Hindlimb muscle (tissue), 1 donor: ENCODE results near the gene ARHGEF40. TPM values are rescaled to one million over a fixed set of nuclear protein-coding genes. Genes with fewer than 3 reads are reported as not detected.

Source experiments
- DNase-seq: peaks from one replicate; pipeline ENCODE4 v3.0.0-alpha.2; 2013
- polyA plus RNA-seq: library from polyadenylated mRNA; unstranded; fragments of 120-200 nt; gene quantifications from one replicate; pipeline ENCODE4 v1.2.1, GENCODE V29; 2013; ENCODE audit not compliant: insufficient read length

ARHGEF40 gene
- polyA plus RNA-seq, 1 donor: 65.6 TPM

- DNase-seq: no peak
Measured at GRCh38 chr14:21084396-21084795, 14.3 kb downstream of the ARHGEF40 start.

GRCh38 chr14:21084998-21085853 lies 15.1 kb downstream of the ARHGEF40 start:
- no peak for DNase-seq

DNA sequence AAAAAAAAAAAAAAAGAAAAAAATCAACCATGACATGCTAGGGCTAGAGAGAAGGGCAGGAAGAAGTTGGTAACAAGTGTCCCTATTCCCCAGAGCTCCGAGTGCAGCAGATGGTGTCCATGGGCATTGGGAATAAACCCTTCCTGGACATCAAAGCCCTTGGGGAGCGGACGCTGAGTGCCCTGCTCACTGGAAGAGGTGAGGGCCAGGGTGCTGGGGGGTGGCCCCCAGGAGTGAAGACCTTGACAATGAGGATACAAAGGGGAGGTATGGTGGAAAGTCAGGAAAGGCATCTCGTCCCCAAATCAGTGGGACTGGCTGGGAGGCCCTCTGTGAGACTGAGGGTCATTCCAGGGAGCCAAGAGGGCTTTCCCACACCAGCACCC lies 16.8 kb downstream of the ARHGEF40 start:
- DNase-seq: no peak

GRCh38 chr14:21087294-21088091 lies 17.4 kb downstream of the ARHGEF40 start:
- peak; percentile 56 for DNase-seq

GRCh38 chr14:21088687-21089086 lies 18.6 kb downstream of the ARHGEF40 start:
- DNase-seq: no peak

DNA sequence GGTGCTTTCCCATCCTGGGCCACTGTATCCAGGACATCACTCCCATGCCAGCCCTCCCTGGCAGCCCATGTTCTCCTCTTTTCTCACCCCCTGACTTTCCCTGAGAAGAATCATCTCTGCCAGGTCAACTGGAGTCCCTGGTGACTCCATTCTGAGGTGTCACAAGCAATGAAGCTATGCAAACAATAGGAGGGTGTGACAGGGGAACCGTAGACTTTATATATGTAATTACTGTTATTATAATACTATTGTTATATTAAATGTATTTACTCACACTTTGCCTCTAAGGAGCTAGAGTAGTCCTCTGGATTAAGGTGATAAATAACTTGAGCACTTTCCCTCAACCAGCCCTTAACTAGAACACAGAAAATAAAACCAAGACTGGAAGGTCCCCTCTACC lies 19.2 kb downstream of the ARHGEF40 start:
- DNase-seq: no peak

DNA sequence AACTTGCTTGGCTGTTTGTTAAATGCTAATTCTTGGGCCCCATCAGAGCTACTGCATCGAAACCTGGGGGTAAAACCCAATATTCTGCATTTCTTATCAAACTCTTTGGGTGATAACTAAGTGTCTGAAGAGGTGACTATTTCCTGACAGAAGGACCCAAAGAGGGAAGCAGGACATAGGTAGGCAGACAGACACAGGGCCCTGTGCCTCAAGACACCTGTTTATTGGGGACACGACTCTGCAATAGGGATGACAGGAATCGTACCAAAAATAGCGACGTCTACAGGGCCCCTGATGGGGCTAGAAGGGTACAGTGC lies 19.7 kb downstream of the ARHGEF40 start:
- no peak for DNase-seq

DNA sequence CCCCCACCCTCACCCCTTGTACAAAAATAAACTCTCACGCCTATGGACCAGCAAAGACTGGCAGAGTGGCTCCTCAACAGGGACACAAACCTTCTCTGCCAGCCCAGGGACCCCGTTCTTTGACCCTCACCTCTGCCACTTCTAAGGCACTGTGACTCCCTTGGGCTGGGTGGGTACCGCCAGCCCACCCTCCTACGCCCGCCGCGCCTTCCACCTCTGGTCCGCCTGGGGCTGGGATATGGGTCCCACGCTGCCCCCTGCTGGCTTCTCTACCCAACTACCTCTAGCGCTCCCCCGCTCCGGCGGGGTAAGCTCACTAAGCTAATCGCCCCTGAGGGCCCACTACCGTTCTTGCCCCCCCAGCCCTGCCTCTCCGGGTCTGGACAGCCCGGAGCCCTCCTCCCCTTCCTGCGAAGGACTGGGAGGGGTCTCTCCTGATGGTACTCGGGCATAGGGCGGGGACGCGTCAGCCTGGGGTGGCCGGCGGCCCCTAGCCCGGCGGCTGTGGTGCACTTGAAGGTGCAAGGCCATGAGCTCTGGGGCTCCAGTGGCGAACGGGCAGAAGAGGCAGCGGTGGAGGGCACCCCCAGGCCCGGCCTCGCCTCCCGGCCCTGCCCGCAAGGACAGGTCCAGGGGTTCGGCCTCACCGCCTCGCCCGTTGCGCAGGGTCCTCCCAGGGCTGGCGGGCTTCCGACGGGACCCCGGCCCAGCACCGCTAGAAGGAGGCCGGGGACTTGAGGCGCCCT lies 20.3 kb downstream of the ARHGEF40 start:
- no peak for DNase-seq

- DNase-seq: no peak
Measured at GRCh38 chr14:21090940-21091663, 21.0 kb downstream of the ARHGEF40 start.

- no peak for DNase-seq
Measured at GRCh38 chr14:21091821-21092272, 21.7 kb downstream of the ARHGEF40 start.

DNA sequence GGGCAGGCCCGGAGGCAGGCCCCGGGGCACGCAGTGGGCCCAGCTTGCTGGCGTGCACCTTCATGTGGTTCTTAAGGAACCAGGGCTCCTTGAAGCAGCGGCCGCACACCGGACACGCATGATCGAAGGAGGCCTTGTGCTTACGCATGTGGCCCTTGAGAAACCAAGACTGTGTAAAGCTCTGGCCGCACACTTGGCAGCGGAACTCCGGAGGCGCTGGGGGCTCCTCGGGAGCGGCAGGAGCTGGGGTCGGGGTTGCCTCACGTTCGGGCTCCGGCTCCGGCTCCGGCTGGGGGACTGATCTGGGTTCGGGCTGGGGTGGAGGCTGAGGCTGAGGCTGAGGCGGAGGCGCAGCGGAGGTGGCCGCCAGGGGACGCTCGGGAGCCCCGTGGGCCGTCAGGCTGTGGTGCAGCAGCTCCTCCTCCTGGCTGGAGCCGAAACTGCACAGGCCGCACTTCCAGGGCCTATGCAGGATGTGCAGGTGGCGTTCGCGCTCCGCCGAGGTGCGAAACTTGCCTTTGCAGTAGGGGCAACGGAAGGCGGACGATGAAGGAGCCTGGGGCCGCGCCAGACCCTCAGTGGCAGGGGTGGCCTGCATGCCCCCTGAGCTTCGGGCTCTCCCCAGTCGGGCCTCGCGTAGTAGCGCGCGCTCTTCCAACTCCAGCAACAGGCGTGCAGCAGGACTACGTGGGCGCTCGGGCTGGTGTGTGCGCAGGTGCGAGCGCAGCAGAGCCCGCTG lies 22.3 kb downstream of the ARHGEF40 start:
- peak; percentile 79 for DNase-seq

- DNase-seq: no peak
Measured at GRCh38 chr14:21093018-21093417, 22.9 kb downstream of the ARHGEF40 start.

DNA sequence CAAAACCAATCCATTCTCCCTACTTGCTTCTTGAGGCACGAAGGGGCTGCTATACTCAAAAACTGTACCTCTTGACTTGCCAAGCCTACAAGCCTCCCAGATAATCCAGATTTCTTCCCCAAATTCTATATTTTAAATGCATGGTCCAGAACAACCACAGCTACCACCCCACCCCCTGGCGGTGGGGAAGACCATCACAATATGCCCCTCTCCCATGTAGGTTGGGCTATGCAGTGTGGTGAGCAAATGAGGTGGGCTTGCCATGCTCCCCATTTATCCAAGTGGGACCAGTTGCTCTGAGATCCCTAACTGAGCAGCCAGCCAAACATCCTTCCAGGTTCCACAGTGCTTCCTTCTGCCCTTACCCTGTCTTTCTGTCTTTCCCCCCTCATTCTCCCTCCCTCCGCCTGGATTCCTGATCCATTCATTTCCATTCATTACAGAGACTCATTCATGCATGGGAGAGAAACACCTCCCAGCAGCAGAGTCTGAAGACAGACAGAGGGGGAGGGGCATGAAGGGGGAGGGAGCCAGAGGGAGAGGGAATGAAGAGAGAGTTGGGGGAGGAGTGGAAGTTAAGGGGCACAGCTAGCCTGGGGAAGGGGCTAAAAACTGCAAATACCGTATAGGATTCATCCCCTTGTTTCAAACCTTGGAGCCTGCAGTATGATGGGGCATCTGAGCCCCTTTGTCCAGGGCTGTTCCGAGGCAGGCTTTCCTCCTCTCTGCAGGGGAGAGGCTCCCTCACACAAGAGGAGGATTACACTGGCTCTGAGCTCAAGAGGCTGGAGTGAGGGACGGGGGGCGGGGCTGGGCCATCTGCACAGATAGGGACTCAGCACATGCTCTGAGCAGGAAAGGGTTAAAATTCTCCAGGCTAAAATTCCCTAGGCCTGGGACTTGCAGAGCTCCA lies 23.9 kb downstream of the ARHGEF40 start:
- DNase-seq: no peak

DNA sequence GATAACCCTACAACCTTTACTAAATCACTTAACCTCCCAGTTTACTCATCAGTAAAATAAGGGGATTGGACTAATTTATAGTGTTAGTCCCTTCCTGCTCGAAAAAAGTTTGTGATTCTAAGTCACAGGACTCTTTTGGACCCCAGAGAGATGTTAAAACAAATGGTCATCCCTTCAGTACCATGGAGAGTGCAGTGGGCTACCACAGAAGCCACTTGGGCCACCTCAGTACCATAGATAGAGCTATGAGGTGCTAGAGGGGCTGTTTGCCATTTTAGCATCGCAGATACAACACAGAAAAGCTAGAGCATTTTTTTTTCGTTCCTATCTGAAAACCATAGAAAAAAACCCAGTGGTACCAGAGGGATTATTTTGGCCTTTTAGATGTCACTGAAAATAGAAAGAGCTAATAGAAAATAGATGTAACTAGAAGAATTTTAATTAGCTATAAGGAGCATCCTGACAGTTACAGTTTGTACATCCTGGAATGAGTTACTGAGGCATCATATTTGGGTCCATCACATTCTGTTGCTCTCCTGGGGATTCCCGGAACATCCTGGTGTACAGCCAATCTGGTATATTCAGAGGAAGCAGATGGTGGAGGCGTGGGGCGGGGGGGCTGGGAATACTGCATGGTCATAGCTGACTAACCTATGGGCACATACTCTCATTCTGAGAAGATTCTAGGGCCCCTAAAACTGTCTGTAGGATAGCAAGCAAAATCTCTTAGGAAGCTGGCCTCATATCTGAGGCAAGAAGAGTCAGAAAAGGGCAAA lies 25.5 kb downstream of the ARHGEF40 start:
- DNase-seq: no peak

- DNase-seq: no peak
Measured at GRCh38 chr14:21096438-21096837, 26.3 kb downstream of the ARHGEF40 start.

GRCh38 chr14:21096978-21097635 lies 27.0 kb downstream of the ARHGEF40 start:
- no peak for DNase-seq

DNA sequence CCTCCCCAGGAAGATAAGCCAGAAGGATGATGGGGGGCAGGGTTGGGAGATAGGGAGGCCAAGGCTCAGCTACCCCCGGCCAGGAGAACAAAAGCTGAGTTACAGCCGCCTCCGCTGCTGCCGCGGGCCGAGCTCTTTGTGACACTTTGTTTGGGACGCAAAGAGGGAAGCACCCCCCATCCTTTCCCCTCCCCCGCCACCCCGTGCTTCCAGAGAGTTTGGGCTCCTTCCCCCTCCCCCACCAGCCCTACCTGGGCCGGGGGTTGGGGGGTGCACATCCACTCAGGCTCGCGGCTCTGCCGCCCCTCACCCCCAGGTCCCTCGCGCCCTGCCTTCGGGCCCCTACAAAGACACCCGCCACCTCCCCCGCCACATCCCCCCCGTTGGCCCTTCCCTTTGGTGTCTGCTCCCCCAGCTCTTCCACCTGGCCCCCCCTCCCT lies 27.6 kb downstream of the ARHGEF40 start:
- no peak for DNase-seq

- no peak for DNase-seq
Measured at GRCh38 chr14:21098076-21098891, 28.2 kb downstream of the ARHGEF40 start, which contains the start of gene ZNF219. ZNF219 (minus strand) TSS chr14:21098655; CDS start chr14:21093591, 5,064 bp downstream.
